Psoas muscle (tissue), 8 donors: ENCODE measurements around the gene TAS2R31. TPM values are rescaled to one million over a fixed set of nuclear protein-coding genes. Genes with fewer than 3 reads are reported as not detected.

Experiments used
- ATAC-seq, 4 donors: fragments of 200-7000 bp; cut with Tn5 transposase; one replicate each; pipeline ENCODE4 v1.9.1; 2020; ENCODE audit warnings: moderate library complexity in 3 of 4, mild to moderate bottlenecking in 2 of 4
- DNase-seq, 2 donors: peaks; one replicate each; pipeline ENCODE4 v3.0.0-alpha.2; 2020
- H3K27ac ChIP-seq: fragments of 200-600 bp; one replicate; pipeline ENCODE4 v1.8.0; 2022
- H3K27me3 ChIP-seq, 3 donors: fragments of 200-600 bp in 1 of 3; one replicate each; pipeline versions ENCODE4 v1.6.1 to v1.8.0; 2013 to 2022; ENCODE audit warnings: low read length in 2 of 3, mild to moderate bottlenecking in 2 of 3, moderate library complexity in 1 of 3; ENCODE audit not compliant: insufficient read depth in 3 of 3
- H3K36me3 ChIP-seq, 2 donors: fragments of 200-600 bp in 1 of 2; one replicate each; pipeline versions ENCODE4 v1.6.1 to v1.8.0; 2013 to 2022; ENCODE audit warnings: low read depth in 1 of 2, mild to moderate bottlenecking in 1 of 2, moderate library complexity in 1 of 2; ENCODE audit not compliant: insufficient read depth in 1 of 2
- H3K4me1 ChIP-seq: fragments of 200-600 bp; one replicate; pipeline ENCODE4 v1.8.0; 2022
- H3K4me3 ChIP-seq: fragments of 200-600 bp; one replicate; pipeline ENCODE4 v1.8.0; 2022; ENCODE audit warnings: mild to moderate bottlenecking
- H3K9me3 ChIP-seq: fragments of 200-600 bp; one replicate; pipeline ENCODE4 v1.8.0; 2022
- WGBS, 3 donors: extraction: QIAGEN DNeasy Blood & Tissue Kit; methylation state at CpG; one replicate each; pipeline versions ENCODE4 v1.1.6 to v1.1.7; 2013; 5-methylcytosine and 5-hydroxymethylcytosine counted together
- intact Hi-C, 2 donors: fragments of 100-400 bp; cut with DNase I; formaldehyde crosslinking; loops; one replicate each; pipeline versions ENCODE4 v1.11.0 to v1.14.2; 2022
- polyA plus RNA-seq, 3 donors: library from polyadenylated mRNA; stranded (reverse); fragments of 200-250 nt; gene quantifications; one replicate each; pipeline ENCODE4 v1.2.3, GENCODE V29; 2013
- total RNA-seq, 4 donors: library from RNA; stranded (reverse); fragmentation: NEBNext Ultra II Directional in 2 of 4; extraction: Animal tissue kit (Norgen Biotek cat#: 25700) in 2 of 4; gene quantifications; one replicate each; pipeline versions ENCODE4 v1.2.1 to v1.2.4, GENCODE V29; 2021 to 2023
- TF ChIP-seq, protein P1 (sequence below): fragments of 200-600 bp; IDR thresholded peaks from one replicate; pipeline ENCODE4 v1.8.0; 2022; ENCODE audit warnings: antibody characterized with exemption
- donor health status: healthy with polysubstance abuse.
- donor health status: DM: no; HTN: no; CAD: no; lungs with moderate emphysema.
- donor health status: Bipolar disorder and iron deficiency.
- donor health status: healthy.
- donor health status: DM: yes; HTN: yes; CAD: no.
- donor health status: DM: no; HTN: no; CAD: no.
- donor health status: DM: no; HTN: no; CAD: no.
- donor health status: DM: yes; HTN: yes; CAD: no.

TAS2R31 gene
- total and polyA plus RNA-seq, 7 donors: 0.13 to 0.81 (median 0.34) TPM

DNA sequence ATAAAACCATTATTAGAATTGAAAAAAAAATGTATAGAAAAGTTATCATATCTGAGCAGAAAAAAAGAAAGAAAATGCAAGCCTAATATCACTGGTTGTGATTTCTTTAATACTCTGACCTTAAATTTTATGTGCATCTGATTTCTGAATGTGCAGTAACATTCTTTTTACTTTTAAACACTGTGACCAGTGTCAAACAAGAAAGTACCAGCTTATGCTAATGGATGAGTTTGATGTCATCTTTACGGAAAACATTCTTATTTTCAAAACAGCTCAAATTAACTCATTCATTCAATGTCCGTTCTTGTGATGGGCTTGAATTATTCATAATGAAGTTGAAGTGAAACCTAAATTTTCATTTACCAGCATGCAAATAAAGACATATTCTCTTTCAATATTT, 44.4 kb downstream of the TAS2R31 start, which contains the start of gene TAS2R50:
Gene TAS2R50, minus strand, starts transcription at position 101 of the 400 bp plus-strand sequence. Its CDS starts 52 bp downstream, at position 49.
- 43 to 70% (median 49%) methylated on average over 2 of the region's 2 CpGs for WGBS, 3 donors
- ATAC-seq: no peak
- H3K4me3 ChIP-seq: no peak within 1 kb of the TSS
- no peak within 1 kb of the TSS for H3K27ac ChIP-seq
- H3K27me3 ChIP-seq: no peaks in the 10 kb centered on the region
- TF ChIP-seq, protein P1, sequence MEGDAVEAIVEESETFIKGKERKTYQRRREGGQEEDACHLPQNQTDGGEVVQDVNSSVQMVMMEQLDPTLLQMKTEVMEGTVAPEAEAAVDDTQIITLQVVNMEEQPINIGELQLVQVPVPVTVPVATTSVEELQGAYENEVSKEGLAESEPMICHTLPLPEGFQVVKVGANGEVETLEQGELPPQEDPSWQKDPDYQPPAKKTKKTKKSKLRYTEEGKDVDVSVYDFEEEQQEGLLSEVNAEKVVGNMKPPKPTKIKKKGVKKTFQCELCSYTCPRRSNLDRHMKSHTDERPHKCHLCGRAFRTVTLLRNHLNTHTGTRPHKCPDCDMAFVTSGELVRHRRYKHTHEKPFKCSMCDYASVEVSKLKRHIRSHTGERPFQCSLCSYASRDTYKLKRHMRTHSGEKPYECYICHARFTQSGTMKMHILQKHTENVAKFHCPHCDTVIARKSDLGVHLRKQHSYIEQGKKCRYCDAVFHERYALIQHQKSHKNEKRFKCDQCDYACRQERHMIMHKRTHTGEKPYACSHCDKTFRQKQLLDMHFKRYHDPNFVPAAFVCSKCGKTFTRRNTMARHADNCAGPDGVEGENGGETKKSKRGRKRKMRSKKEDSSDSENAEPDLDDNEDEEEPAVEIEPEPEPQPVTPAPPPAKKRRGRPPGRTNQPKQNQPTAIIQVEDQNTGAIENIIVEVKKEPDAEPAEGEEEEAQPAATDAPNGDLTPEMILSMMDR: no peak
- H3K9me3 ChIP-seq: peaks cover 9% of the 10 kb centered on the region
- H3K36me3 ChIP-seq: no peaks in the 10 kb centered on the region
- intact Hi-C loops: no loop called here
- no peak for DNase-seq
- no peaks in the 10 kb centered on the region for H3K4me1 ChIP-seq

DNA sequence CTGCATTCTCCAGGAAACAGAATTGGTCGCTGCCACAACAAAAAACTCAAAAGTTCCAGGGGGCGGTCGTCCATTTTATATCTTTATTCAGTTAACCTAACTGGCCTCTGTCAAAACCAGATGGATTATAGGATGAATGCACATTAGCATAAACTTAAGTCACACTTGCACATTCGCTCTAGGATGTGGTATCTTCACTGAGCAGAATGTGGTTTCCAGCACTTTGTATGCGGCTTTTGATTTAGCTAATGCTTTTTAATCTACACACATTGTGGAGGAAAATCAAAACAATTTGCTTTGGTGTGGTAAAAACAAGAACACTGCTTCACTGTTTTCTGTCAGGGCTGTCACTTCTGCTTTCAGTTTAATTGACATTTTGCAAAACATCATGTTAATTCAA, 49.0 kb downstream of the TAS2R31 start:
- DNase-seq (no peak), ATAC-seq (no peak)
- Histone ChIP-seq H3K27me3 (no peaks in the 10 kb centered on the region), H3K9me3 (no peaks in the 10 kb centered on the region), H3K4me3 (no peak overlapping the region), H3K4me1 (no peaks in the 10 kb centered on the region), H3K36me3 (no peaks in the 10 kb centered on the region), H3K27ac (no peak overlapping the region)
- intact Hi-C loops: no loop called here
- 90 to 98% (median 93%) methylated on average over 5 of the region's 5 CpGs for WGBS, 3 donors
- TF ChIP-seq, protein P1: no peak

Other genes with a start within 250 kb of the TAS2R31 start
- not detected for gene TAS2R7, start 228.8 kb downstream of the TAS2R31 start, total RNA-seq
- gene TAS2R7, start 228.8 kb downstream of the TAS2R31 start, polyA plus RNA-seq: not detected
- gene TAS2R8, start 224.1 kb downstream of the TAS2R31 start, total RNA-seq: not detected
- not detected for gene TAS2R8, start 224.1 kb downstream of the TAS2R31 start, polyA plus RNA-seq
- not detected for gene TAS2R9, start 221.2 kb downstream of the TAS2R31 start, total RNA-seq
- not detected for gene TAS2R9, start 221.2 kb downstream of the TAS2R31 start, polyA plus RNA-seq
- gene TAS2R10, start 205.0 kb downstream of the TAS2R31 start, total RNA-seq: not detected
- under 1 TPM in 2 of 3 donors, not detected in 1; 0.04 to 0.17 TPM for gene TAS2R10, start 205.0 kb downstream of the TAS2R31 start, polyA plus RNA-seq
- gene PRR4, start 181.9 kb downstream of the TAS2R31 start, total RNA-seq: 1 to 10 TPM; 1.0 to 3.9 (median 2.7) TPM
- 10 to 100 TPM in 1 of 3 donors, 1 to 10 TPM in 2; 2.6 to 11.7 (median 4.3) TPM for gene PRR4, start 181.9 kb downstream of the TAS2R31 start, polyA plus RNA-seq
- gene PRH1, start 147.2 kb downstream of the TAS2R31 start, total RNA-seq: 1 to 10 TPM; 3.0 to 6.1 (median 4.4) TPM
- 1 to 10 TPM in 2 of 3 donors, under 1 TPM in 1; 0.59 to 3.0 (median 1.2) TPM for gene PRH1, start 147.2 kb downstream of the TAS2R31 start, polyA plus RNA-seq
- under 1 TPM in 3 of 4 donors, not detected in 1; 0.13 to 0.36 (median 0.28) TPM for gene TAS2R13, start 121.8 kb downstream of the TAS2R31 start, total RNA-seq
- gene TAS2R13, start 121.8 kb downstream of the TAS2R31 start, polyA plus RNA-seq: under 1 TPM in 1 of 3 donors, not detected in 2; 0.08 TPM
- not detected for gene PRH2, start 102.2 kb downstream of the TAS2R31 start, total RNA-seq
- gene PRH2, start 102.2 kb downstream of the TAS2R31 start, polyA plus RNA-seq: not detected
- gene TAS2R14, start 92.1 kb downstream of the TAS2R31 start, total RNA-seq: under 1 TPM; 0.30 to 0.68 (median 0.59) TPM
- under 1 TPM; 0.18 to 0.85 (median 0.66) TPM for gene TAS2R14, start 92.1 kb downstream of the TAS2R31 start, polyA plus RNA-seq
- under 1 TPM in 3 of 4 donors, not detected in 1; 0.29 to 0.99 (median 0.39) TPM for gene TAS2R50, start 44.5 kb downstream of the TAS2R31 start, total RNA-seq
- gene TAS2R50, start 44.5 kb downstream of the TAS2R31 start, polyA plus RNA-seq: under 1 TPM in 1 of 3 donors, not detected in 2; 0.14 TPM
- gene TAS2R20, start 33.1 kb downstream of the TAS2R31 start, total RNA-seq: under 1 TPM; 0.21 to 0.42 (median 0.25) TPM
- under 1 TPM in 2 of 3 donors, not detected in 1; 0.10 to 0.20 TPM for gene TAS2R20, start 33.1 kb downstream of the TAS2R31 start, polyA plus RNA-seq
- under 1 TPM; 0.34 to 0.86 (median 0.66) TPM for gene TAS2R19, start 8.8 kb downstream of the TAS2R31 start, total RNA-seq
- under 1 TPM; 0.08 to 0.21 (median 0.18) TPM for gene TAS2R19, start 8.8 kb downstream of the TAS2R31 start, polyA plus RNA-seq
- under 1 TPM in 3 of 4 donors, not detected in 1; 0.23 to 0.51 (median 0.24) TPM for gene TAS2R46, start 30.9 kb upstream of the TAS2R31 start, total RNA-seq
- under 1 TPM in 1 of 3 donors, not detected in 2; 0.04 TPM for gene TAS2R46, start 30.9 kb upstream of the TAS2R31 start, polyA plus RNA-seq
- under 1 TPM in 1 of 4 donors, not detected in 3; 0.36 TPM for gene TAS2R43, start 60.9 kb upstream of the TAS2R31 start, total RNA-seq
- gene TAS2R43, start 60.9 kb upstream of the TAS2R31 start, polyA plus RNA-seq: under 1 TPM in 1 of 3 donors, not detected in 2; 0.09 TPM
- 1 to 10 TPM in 1 of 4 donors, under 1 TPM in 3; 0.25 to 1.1 (median 0.78) TPM for gene TAS2R30, start 103.2 kb upstream of the TAS2R31 start, total RNA-seq
- under 1 TPM in 2 of 3 donors, not detected in 1; 0.03 to 0.08 TPM for gene TAS2R30, start 103.2 kb upstream of the TAS2R31 start, polyA plus RNA-seq
- gene SMIM10L1, start 139.8 kb upstream of the TAS2R31 start, total RNA-seq: 10 to 100 TPM; 18.3 to 20.2 (median 18.5) TPM
- gene SMIM10L1, start 139.8 kb upstream of the TAS2R31 start, polyA plus RNA-seq: 10 to 100 TPM; 11.5 to 18.2 (median 15.8) TPM
- gene TAS2R42, start 155.5 kb upstream of the TAS2R31 start, total RNA-seq: not detected
- gene TAS2R42, start 155.5 kb upstream of the TAS2R31 start, polyA plus RNA-seq: not detected
- gene PRB3, start 238.3 kb upstream of the TAS2R31 start, total RNA-seq: not detected
- not detected for gene PRB3, start 238.3 kb upstream of the TAS2R31 start, polyA plus RNA-seq